Brain microvascular endothelial cell (primary cell): Measurements from ENCODE around the gene RALY.

Experiments
- DNase-seq: peaks from one replicate; pipeline ENCODE4 v3.0.0-alpha.2; 2020
- H3K27ac ChIP-seq: fragments of 250-450 bp; sonication (Bioruptor Pico); 2 replicates; pipeline ENCODE4 v1.5.1; 2020; ENCODE audit warnings: mild to moderate bottlenecking, moderate library complexity
- H3K27me3 ChIP-seq: fragments of 250-450 bp; sonication (Bioruptor Pico); replicated peaks from 2 replicates; pipeline ENCODE4 v1.5.1; 2020; ENCODE audit warnings: mild to moderate bottlenecking
- H3K36me3 ChIP-seq: fragments of 250-450 bp; sonication (Bioruptor Pico); replicated peaks from 2 replicates; pipeline ENCODE4 v1.5.1; 2020; ENCODE audit warnings: mild to moderate bottlenecking
- H3K4me3 ChIP-seq: 2 replicates; pipeline ENCODE4 v1.5.1; 2011; ENCODE audit warnings: low read depth, mild to moderate bottlenecking, control low read depth, low read length, moderate library complexity
- in situ Hi-C: cut with HindIII; loops from 2 replicates; pipeline ENCODE4 v1.10.0; 2017; ENCODE audit warnings: low sequenced_read_pairs, low pct_ligation_motif_present
- TF ChIP-seq, protein P1 (sequence below): IDR thresholded peaks from 2 replicates; pipeline ENCODE4 v1.5.1; 2011; ENCODE audit warnings: low read depth, mild to moderate bottlenecking, moderate library complexity, low read length, control low read depth, inconsistent platforms; ENCODE audit errors: missing control alignments

Gene RALY

GRCh38 chr20:33981964-33982363 lies 11.7 kb upstream of the RALY start:
- in situ Hi-C loops = no loop called here

DNA sequence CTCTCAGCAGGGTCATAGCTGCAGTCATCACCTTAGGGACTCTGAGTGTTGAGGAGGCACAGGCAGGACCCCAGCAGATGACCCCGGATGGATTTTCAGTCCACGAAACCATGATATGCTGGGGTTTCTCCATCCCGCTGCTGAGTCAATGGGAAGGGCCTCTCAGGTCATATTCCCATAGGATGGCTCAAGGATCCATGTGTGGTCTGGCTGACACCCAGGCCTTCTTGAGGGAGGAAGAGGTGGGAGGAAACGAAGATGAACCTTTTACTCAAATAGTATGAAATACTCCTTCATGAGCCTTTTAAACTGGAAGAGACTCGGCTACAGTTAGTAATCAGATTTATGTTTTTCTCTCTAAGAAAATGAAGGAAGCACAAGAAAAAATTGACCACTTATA lies 10.3 kb upstream of the RALY start:
- Histone ChIP-seq H3K36me3 (no peaks in the 10 kb centered on the region), H3K27me3 (no peaks in the 10 kb centered on the region), H3K4me3 (no peak overlapping the region), H3K27ac (no peak overlapping the region)
- TF ChIP-seq, protein P1, sequence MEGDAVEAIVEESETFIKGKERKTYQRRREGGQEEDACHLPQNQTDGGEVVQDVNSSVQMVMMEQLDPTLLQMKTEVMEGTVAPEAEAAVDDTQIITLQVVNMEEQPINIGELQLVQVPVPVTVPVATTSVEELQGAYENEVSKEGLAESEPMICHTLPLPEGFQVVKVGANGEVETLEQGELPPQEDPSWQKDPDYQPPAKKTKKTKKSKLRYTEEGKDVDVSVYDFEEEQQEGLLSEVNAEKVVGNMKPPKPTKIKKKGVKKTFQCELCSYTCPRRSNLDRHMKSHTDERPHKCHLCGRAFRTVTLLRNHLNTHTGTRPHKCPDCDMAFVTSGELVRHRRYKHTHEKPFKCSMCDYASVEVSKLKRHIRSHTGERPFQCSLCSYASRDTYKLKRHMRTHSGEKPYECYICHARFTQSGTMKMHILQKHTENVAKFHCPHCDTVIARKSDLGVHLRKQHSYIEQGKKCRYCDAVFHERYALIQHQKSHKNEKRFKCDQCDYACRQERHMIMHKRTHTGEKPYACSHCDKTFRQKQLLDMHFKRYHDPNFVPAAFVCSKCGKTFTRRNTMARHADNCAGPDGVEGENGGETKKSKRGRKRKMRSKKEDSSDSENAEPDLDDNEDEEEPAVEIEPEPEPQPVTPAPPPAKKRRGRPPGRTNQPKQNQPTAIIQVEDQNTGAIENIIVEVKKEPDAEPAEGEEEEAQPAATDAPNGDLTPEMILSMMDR = no peak
- DNase-seq = no peak
- in situ Hi-C loops = no loop called here

More at GRCh38 chr20:33981964-33982363, 11.7 kb upstream of the RALY start:
- H3K27ac ChIP-seq = no peak overlapping the region
- H3K36me3 ChIP-seq = no peaks in the 10 kb centered on the region
- H3K27me3 ChIP-seq = no peaks in the 10 kb centered on the region
- no peak overlapping the region for H3K4me3 ChIP-seq
- TF ChIP-seq, protein P1 = no peak
- no peak for DNase-seq

DNA sequence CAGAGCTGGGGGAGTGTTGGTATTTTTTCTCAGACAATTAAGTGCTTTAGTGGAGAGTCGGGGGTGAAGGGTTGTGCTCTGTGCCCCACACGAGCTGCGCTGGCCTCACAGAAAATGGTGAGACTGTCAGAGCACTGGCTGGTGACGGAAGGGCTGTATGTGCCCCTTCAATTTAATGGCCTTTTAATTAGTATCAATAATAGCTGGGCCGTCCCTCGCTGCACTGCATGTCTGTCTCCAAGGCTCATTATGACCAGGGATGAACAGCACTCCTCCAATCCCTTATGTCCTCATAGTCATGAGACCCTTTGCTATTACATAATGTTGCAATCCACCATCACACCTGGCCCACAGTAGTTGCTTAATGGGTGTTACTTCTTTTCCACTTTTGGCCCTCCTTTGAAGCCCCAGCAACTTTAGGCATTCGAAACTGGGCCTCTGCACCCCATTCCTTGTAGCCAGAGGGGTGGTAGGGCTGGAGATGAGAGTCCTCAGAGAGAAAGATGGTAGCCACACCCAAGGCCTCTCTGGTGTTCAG lies 9.5 kb upstream of the RALY start:
- TF ChIP-seq, protein P1 = no peak
- H3K4me3 ChIP-seq = no peak overlapping the region
- no peak for DNase-seq
- no peaks in the 10 kb centered on the region for H3K27me3 ChIP-seq
- no peak overlapping the region for H3K27ac ChIP-seq
- H3K36me3 ChIP-seq = no peaks in the 10 kb centered on the region
- in situ Hi-C loops = no loop called here

GRCh38 chr20:33985280-33985679 lies 8.4 kb upstream of the RALY start:
- no peak overlapping the region for H3K27ac ChIP-seq
- in situ Hi-C loops = no loop called here
- TF ChIP-seq, protein P1 = no peak

DNA sequence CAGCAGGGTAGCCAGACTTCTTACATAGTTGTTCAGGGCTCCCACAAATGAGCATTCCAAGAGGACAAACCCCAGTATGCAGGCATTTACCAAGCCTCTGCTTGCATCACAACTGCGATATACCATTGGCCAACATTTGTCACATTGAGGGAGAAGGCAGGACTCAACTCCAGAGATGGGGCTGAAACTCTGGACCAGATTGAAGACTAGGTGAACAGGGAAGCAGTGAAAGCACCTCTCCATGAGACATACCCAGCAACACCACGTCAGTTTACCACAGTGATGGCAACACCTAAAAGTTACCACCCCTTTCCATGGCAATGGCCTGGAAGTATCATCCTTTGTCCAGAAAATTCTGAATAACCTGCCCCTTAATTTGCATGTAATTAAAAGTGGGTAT lies 7.9 kb upstream of the RALY start:
- TF ChIP-seq, protein P1 = no peak
- in situ Hi-C loops = no loop called here
- no peaks in the 10 kb centered on the region for H3K36me3 ChIP-seq
- H3K4me3 ChIP-seq = no peak overlapping the region
- H3K27me3 ChIP-seq = no peaks in the 10 kb centered on the region
- no peak for DNase-seq
- no peak overlapping the region for H3K27ac ChIP-seq

More at GRCh38 chr20:33985280-33985679, 8.4 kb upstream of the RALY start:
- no peak overlapping the region for H3K4me3 ChIP-seq
- DNase-seq = no peak
- H3K36me3 ChIP-seq = no peaks in the 10 kb centered on the region
- H3K27me3 ChIP-seq = no peaks in the 10 kb centered on the region

- no peak overlapping the region for H3K4me3 ChIP-seq
- no peak for DNase-seq
- TF ChIP-seq, protein P1 = no peak
- H3K27me3 ChIP-seq = no peaks in the 10 kb centered on the region
- H3K27ac ChIP-seq = no peak overlapping the region
- no peaks in the 10 kb centered on the region for H3K36me3 ChIP-seq
- in situ Hi-C loops = no loop called here
Observed at GRCh38 chr20:33986560-33987216, 7.0 kb upstream of the RALY start.
